ELF-1 (cell line): ENCODE measurements around the gene RGMB.
A peak's percentile ranks its signal among the peaks of the same experiment; 100 is the strongest.

Source experiments
- DNase-seq: peaks from one replicate; pipeline ENCODE4 v3.0.0-alpha.2; 2016; ENCODE audit warnings: low read depth, low spot score

The RGMB gene

GRCh38 chr5:98785244-98785643 lies 11.8 kb downstream of the RGMB start:
- no peak for DNase-seq

- DNase-seq, result no peak
Measured at GRCh38 chr5:98786191-98786853, 12.9 kb downstream of the RGMB start.

- no peak for DNase-seq
Measured at GRCh38 chr5:98787131-98787719, 13.8 kb downstream of the RGMB start.

- DNase-seq, result no peak
Measured at GRCh38 chr5:98789029-98789428, 15.6 kb downstream of the RGMB start.

GRCh38 chr5:98791001-98791519 lies 17.6 kb downstream of the RGMB start:
- no peak for DNase-seq

GRCh38 chr5:98791898-98792580 lies 18.6 kb downstream of the RGMB start:
- DNase-seq, result no peak

GRCh38 chr5:98793223-98793622 lies 19.8 kb downstream of the RGMB start:
- DNase-seq, result no peak

GRCh38 chr5:98794001-98794400 lies 20.5 kb downstream of the RGMB start:
- DNase-seq, result no peak

- no peak for DNase-seq
Measured at GRCh38 chr5:98794414-98795080, 21.1 kb downstream of the RGMB start.

- DNase-seq, result no peak
Measured at GRCh38 chr5:98795243-98795642, 21.8 kb downstream of the RGMB start.

- peak; percentile 68 for DNase-seq
Measured at GRCh38 chr5:98796197-98796972, 22.9 kb downstream of the RGMB start.

GRCh38 chr5:98798371-98798770 lies 24.9 kb downstream of the RGMB start:
- DNase-seq, result no peak

GRCh38 chr5:98798847-98799246 lies 25.4 kb downstream of the RGMB start:
- no peak for DNase-seq

- no peak for DNase-seq
Measured at GRCh38 chr5:98804066-98804465, 30.6 kb downstream of the RGMB start.

GRCh38 chr5:98805070-98805469 lies 31.6 kb downstream of the RGMB start:
- DNase-seq, result no peak

GRCh38 chr5:98807806-98808205 lies 34.3 kb downstream of the RGMB start:
- no peak for DNase-seq

GRCh38 chr5:98810206-98810605 lies 36.7 kb downstream of the RGMB start:
- no peak for DNase-seq

GRCh38 chr5:98813755-98814154 lies 40.3 kb downstream of the RGMB start:
- DNase-seq, result no peak

- DNase-seq, result no peak
Measured at GRCh38 chr5:98816582-98817222, 43.2 kb downstream of the RGMB start.

- DNase-seq, result no peak
Measured at GRCh38 chr5:98825582-98826375, 52.3 kb downstream of the RGMB start.
